GM23338 (cell line): ENCODE results near the gene KCNF1.

Source experiments
- EZH2 ChIP-seq: fragments of 200-600 bp; sonication (generic); IDR thresholded peaks from one replicate; pipeline ENCODE4 v1.8.0; 2017; ENCODE audit warnings: antibody characterized with exemption, mild to moderate bottlenecking, low read depth; ENCODE audit not compliant: unreplicated experiment
- EZH2phosphoT487 ChIP-seq: fragments of 200-600 bp; sonication (generic); IDR thresholded peaks from one replicate; pipeline ENCODE4 v1.8.1; 2018; ENCODE audit warnings: antibody characterized with exemption; ENCODE audit not compliant: unreplicated experiment
- NANOG ChIP-seq: IDR thresholded peaks from 2 replicates; pipeline ENCODE4 v1.6.1; 2016; ENCODE audit warnings: antibody characterized with exemption, borderline replicate concordance
- POLR2AphosphoS5 ChIP-seq: IDR thresholded peaks from 2 replicates; pipeline ENCODE4 v1.6.1; 2016; ENCODE audit warnings: antibody characterized with exemption, low read depth
- REST ChIP-seq: IDR thresholded peaks from one replicate; pipeline ENCODE4 v1.6.1; 2018; ENCODE audit warnings: antibody characterized with exemption; ENCODE audit not compliant: unreplicated experiment
- ZNF114 ChIP-seq: fragments of 250-450 bp; sonication (Bioruptor Pico); IDR thresholded peaks from 2 replicates; pipeline ENCODE4 v1.5.0; 2020; ENCODE audit warnings: mild to moderate bottlenecking, moderate library complexity
- TF ChIP-seq, protein P1 (sequence below), 2 experiments: fragments of 200-600 bp in 1 of 2; sonication (generic) in 1 of 2; conservative IDR thresholded peaks; 2 replicates each; pipeline versions ENCODE4 v1.5.1 to v1.6.1; 2016 to 2017; ENCODE audit warnings: antibody characterized with exemption in 2 of 2, low read depth in 2 of 2, mild to moderate bottlenecking in 2 of 2, moderate library complexity in 1 of 2

DNA sequence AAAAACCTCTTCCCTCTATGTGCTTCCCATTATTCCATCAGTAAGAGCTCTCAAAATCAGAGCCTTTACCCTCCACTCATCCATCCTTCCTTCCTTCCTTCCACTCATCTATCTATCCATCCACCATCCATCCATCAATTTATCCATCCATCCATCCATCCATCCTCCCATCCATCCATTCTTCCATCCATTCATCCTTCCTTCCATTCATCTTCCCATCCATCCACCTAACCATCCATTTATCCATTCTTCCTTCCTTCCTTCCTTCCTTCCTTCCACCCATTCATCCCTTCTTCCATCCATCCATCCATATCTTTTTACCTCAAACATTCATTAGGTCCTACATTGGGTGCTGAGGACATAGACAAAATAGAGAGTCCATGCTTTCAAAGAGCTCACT, 19.4 kb upstream of the KCNF1 start:
- TF ChIP-seq REST (no peak), EZH2 (no peak), EZH2phosphoT487 (no peak), POLR2AphosphoS5 (no peak), NANOG (no peak), ZNF114 (CRISPR knock-in tag) (no peak)
- TF ChIP-seq, protein P1, sequence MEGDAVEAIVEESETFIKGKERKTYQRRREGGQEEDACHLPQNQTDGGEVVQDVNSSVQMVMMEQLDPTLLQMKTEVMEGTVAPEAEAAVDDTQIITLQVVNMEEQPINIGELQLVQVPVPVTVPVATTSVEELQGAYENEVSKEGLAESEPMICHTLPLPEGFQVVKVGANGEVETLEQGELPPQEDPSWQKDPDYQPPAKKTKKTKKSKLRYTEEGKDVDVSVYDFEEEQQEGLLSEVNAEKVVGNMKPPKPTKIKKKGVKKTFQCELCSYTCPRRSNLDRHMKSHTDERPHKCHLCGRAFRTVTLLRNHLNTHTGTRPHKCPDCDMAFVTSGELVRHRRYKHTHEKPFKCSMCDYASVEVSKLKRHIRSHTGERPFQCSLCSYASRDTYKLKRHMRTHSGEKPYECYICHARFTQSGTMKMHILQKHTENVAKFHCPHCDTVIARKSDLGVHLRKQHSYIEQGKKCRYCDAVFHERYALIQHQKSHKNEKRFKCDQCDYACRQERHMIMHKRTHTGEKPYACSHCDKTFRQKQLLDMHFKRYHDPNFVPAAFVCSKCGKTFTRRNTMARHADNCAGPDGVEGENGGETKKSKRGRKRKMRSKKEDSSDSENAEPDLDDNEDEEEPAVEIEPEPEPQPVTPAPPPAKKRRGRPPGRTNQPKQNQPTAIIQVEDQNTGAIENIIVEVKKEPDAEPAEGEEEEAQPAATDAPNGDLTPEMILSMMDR (conservative IDR thresholded peaks at IDR 0.05; ENCODE audit: low read depth in 2 of 2), result no peak
